HepG2 (cell line): ENCODE results near the gene PALM3. TPM values are rescaled to one million over a fixed set of nuclear protein-coding genes. Genes with fewer than 3 reads are reported as not detected.

Experiments
- ATAC-seq: fragments of 200-7000 bp; cut with Tn5 transposase; 3 replicates; pipeline ENCODE4 v1.9.1; 2020; ENCODE audit warnings: mild to moderate bottlenecking, moderate library complexity
- BruUV-seq: library from RNA; stranded (reverse); fragments of 400-500 nt; replicated peaks from 2 replicates; lab custom pipeline; 2021; lab: Mats Ljungman, UMichigan
- CTCF ChIA-PET: fragments of 300-600 bp; formaldehyde crosslinking; extraction: SDS; loops from one replicate; lab custom pipeline; 2021; ENCODE audit warnings: low total read pairs, inconsistent platforms, low intra/inter-chr PET ratio; lab: Yijun Ruan, JAX
- POLR2A ChIA-PET: fragments of 350-600 bp; sonication (Branson Sonifier 250); formaldehyde crosslinking; loops from one replicate; lab custom pipeline; 2020; ENCODE audit warnings: antibody characterized with exemption, inconsistent platforms; lab: Yijun Ruan, JAX
- DNase-seq: peaks from one replicate; pipeline ENCODE4 v3.0.0-alpha.2; 2015; ENCODE audit warnings: low spot score
- FAIRE-seq: peaks from 3 replicates; lab custom pipeline; 2011; peaks lifted over from hg19 to GRCh38; lab: Jason Lieb, UNC
- H2AFZ ChIP-seq: one replicate; pipeline ENCODE4 v1.6.1; 2011; ENCODE audit warnings: low read length, inconsistent platforms
- H3K27ac ChIP-seq: fragments of 300-600 bp; 3 replicates; pipeline ENCODE4 v1.8.0; 2011; ENCODE audit warnings: mixed run types, mild to moderate bottlenecking, mixed read lengths, low read length, inconsistent platforms; ENCODE audit not compliant: insufficient read depth; ENCODE audit errors: extremely low read length
- H3K27me3 ChIP-seq, 2 experiments: fragments of 200-600 bp in 1 of 2; 2 replicates in 1 of 2; 3 replicates in 1 of 2; pipeline versions ENCODE4 v1.6.0 to v1.8.0; 2011; ENCODE audit warnings: low read length in 2 of 2, mild to moderate bottlenecking in 2 of 2, moderate library complexity in 2 of 2, inconsistent platforms in 1 of 2; ENCODE audit not compliant: insufficient read depth in 2 of 2, control insufficient read depth in 1 of 2
- H3K36me3 ChIP-seq, 2 experiments: fragments of 200-600 bp in 1 of 2; replicated peaks in 1 of 2; 2 replicates in 1 of 2; 3 replicates in 1 of 2; pipeline versions ENCODE4 v1.5.1 to v1.8.0; 2011; ENCODE audit warnings: low read length in 2 of 2, inconsistent platforms in 1 of 2; ENCODE audit not compliant: insufficient read depth in 2 of 2, control insufficient read depth in 1 of 2
- H3K4me1 ChIP-seq: 2 replicates; pipeline ENCODE4 v1.5.1; 2012; ENCODE audit warnings: low read length, inconsistent platforms; ENCODE audit not compliant: insufficient read depth
- H3K4me2 ChIP-seq: 2 replicates; pipeline ENCODE4 v1.6.0; 2011; ENCODE audit warnings: low read depth, low read length, inconsistent platforms
- H3K4me3 ChIP-seq, 3 experiments: fragments of 200-600 bp in 1 of 3; sonication (generic), shearing (Covaris generic) in 1 of 3; replicated peaks in 1 of 3; 2 replicates each; pipeline ENCODE4 v1.5.1; 2011 to 2016; ENCODE audit warnings: low read length in 3 of 3, inconsistent platforms in 2 of 3, low read depth in 2 of 3, mild to moderate bottlenecking in 2 of 3, control low read depth in 1 of 3, mixed read lengths in 1 of 3; ENCODE audit not compliant: insufficient read depth in 1 of 3
- H3K79me2 ChIP-seq: one replicate; pipeline ENCODE4 v1.6.1; 2011; ENCODE audit warnings: low read length, inconsistent platforms; ENCODE audit not compliant: insufficient read depth
- H3K9ac ChIP-seq: 2 replicates; pipeline ENCODE4 v1.6.0; 2011; ENCODE audit warnings: mild to moderate bottlenecking, low read depth, low read length, inconsistent platforms; ENCODE audit not compliant: insufficient read depth
- H3K9me3 ChIP-seq: 2 replicates; pipeline ENCODE4 v1.5.1; 2012; ENCODE audit warnings: mild to moderate bottlenecking, low read length
- H4K20me1 ChIP-seq: 2 replicates; pipeline ENCODE4 v1.6.0; 2011; ENCODE audit warnings: inconsistent platforms, mild to moderate bottlenecking, low read length, moderate library complexity; ENCODE audit not compliant: insufficient read depth
- ADNP ChIP-seq: sonication (generic); formaldehyde crosslinking; IDR thresholded peaks from 2 replicates; pipeline ENCODE4 v1.4.0; 2020; ENCODE audit warnings: missing genetic modification reagents
- ATF7 ChIP-seq, 2 experiments: fragments of 450-650 bp in 1 of 2; sonication (generic) in 1 of 2; formaldehyde crosslinking in 1 of 2; IDR thresholded peaks; 2 replicates each; pipeline versions ENCODE4 v1.4.0 to v1.6.1; 2016 to 2020; ENCODE audit warnings: antibody characterized with exemption in 1 of 2, mild to moderate bottlenecking in 1 of 2, missing genetic modification reagents in 1 of 2
- CAMTA2 ChIP-seq: sonication (generic); formaldehyde crosslinking; IDR thresholded peaks from 2 replicates; pipeline ENCODE4 v1.4.0; 2020; ENCODE audit warnings: mild to moderate bottlenecking, missing genetic modification reagents, borderline replicate concordance
- CENPBD1 ChIP-seq: sonication (generic); formaldehyde crosslinking; IDR thresholded peaks from 2 replicates; pipeline ENCODE4 v1.8.0; 2022; ENCODE audit warnings: missing genetic modification reagents, low read depth, mild to moderate bottlenecking, borderline replicate concordance
- HCFC1 ChIP-seq: fragments of 150-350 bp; IDR thresholded peaks from 2 replicates; pipeline ENCODE4 v1.6.1; 2014; ENCODE audit warnings: low read depth, low read length
- HNF4G ChIP-seq, 2 experiments: sonication (generic) in 1 of 2; formaldehyde crosslinking in 1 of 2; IDR thresholded peaks; 2 replicates each; pipeline versions ENCODE4 v1.4.0 to v1.6.1; 2011 to 2020; ENCODE audit warnings: borderline replicate concordance in 2 of 2, low read depth in 2 of 2, mild to moderate bottlenecking in 2 of 2, low read length in 1 of 2, missing genetic modification reagents in 1 of 2, moderate library complexity in 1 of 2
- HOXD1 ChIP-seq: sonication (generic); formaldehyde crosslinking; IDR thresholded peaks from 2 replicates; pipeline ENCODE4 v1.5.0; 2020; ENCODE audit warnings: missing genetic modification reagents
- MTF2 ChIP-seq: sonication (generic); formaldehyde crosslinking; IDR thresholded peaks from 2 replicates; pipeline ENCODE4 v1.5.0; 2020; ENCODE audit warnings: missing genetic modification reagents, borderline replicate concordance
- NAIF1 ChIP-seq: sonication (generic); formaldehyde crosslinking; IDR thresholded peaks from 2 replicates; pipeline ENCODE4 v1.5.0; 2020; ENCODE audit warnings: mild to moderate bottlenecking, missing genetic modification reagents, borderline replicate concordance
- U2AF1 ChIP-seq: fragments of 200-400 bp; formaldehyde crosslinking; optimal IDR thresholded peaks from 2 replicates; pipeline ENCODE3; 2017; ENCODE audit warnings: mild to moderate bottlenecking, low read depth, low read length
- ZNF317 ChIP-seq: sonication (generic); formaldehyde crosslinking; IDR thresholded peaks from 2 replicates; pipeline ENCODE4 v1.5.0; 2020; ENCODE audit warnings: mild to moderate bottlenecking, missing genetic modification reagents
- ZNF605 ChIP-seq: sonication (generic); formaldehyde crosslinking; IDR thresholded peaks from 2 replicates; pipeline ENCODE4 v1.8.0; 2022; ENCODE audit warnings: mild to moderate bottlenecking, missing genetic modification reagents
- ZNF644 ChIP-seq: IDR thresholded peaks from 2 replicates; pipeline ENCODE4 v1.6.1; 2016; ENCODE audit warnings: low read depth
- ZNF891 ChIP-seq: sonication (generic); formaldehyde crosslinking; IDR thresholded peaks from 2 replicates; pipeline ENCODE4 v1.5.0; 2020; ENCODE audit warnings: mild to moderate bottlenecking, missing genetic modification reagents
- ZSCAN31 ChIP-seq: sonication (generic); formaldehyde crosslinking; IDR thresholded peaks from 2 replicates; pipeline ENCODE4 v1.5.0; 2020; ENCODE audit warnings: low read depth, mild to moderate bottlenecking, missing genetic modification reagents
- WGBS: methylation state at CpG from one replicate; pipeline ENCODE4 v1.1.6; 2017; ENCODE audit warnings: low lambda C conversion rate; 5-methylcytosine and 5-hydroxymethylcytosine counted together
- in situ Hi-C: cut with HindIII; loops from 2 replicates; pipeline ENCODE4 v1.10.0; 2017; ENCODE audit warnings: low pct_unique_long_range_greater_than_20kb; ENCODE audit not compliant: extremely low pct_ligation_motif_present
- intact Hi-C: fragments of 100-400 bp; cut with micrococcal nuclease; formaldehyde crosslinking; loops from one replicate; pipeline ENCODE4 v1.10.0; 2022; ENCODE audit not compliant: unreplicated experiment
- polyA plus RNA-seq, 8 experiments: library from polyadenylated mRNA; depleted of rRNA in 3 of 8; stranded (reverse) in 7 of 8; unstranded in 1 of 8; fragments of >200 nt; fragmentation: Illumina TruSeq in 4 of 8; extraction: Trizol in 4 of 8; gene quantifications; 2 replicates each; pipeline versions ENCODE4 v1.2.1 to v1.2.3, GENCODE V29; 2011 to 2016; ENCODE audit warnings: low read depth in 4 of 8, missing spikeins in 1 of 8, mixed read lengths in 1 of 8; ENCODE audit not compliant: insufficient read depth in 1 of 8
- total RNA-seq, 5 experiments: library from RNA; depleted of rRNA; stranded (reverse); fragments of >200 nt; fragmentation: Illumina TruSeq; extraction: Trizol; gene quantifications; 2 replicates each; pipeline ENCODE4 v1.2.3, GENCODE V29; 2016; ENCODE audit warnings: low read depth in 1 of 5
- TF ChIP-seq, protein P1 (sequence below): sonication (generic); formaldehyde crosslinking; IDR thresholded peaks from 2 replicates; pipeline ENCODE4 v1.4.0; 2020; ENCODE audit warnings: missing genetic modification reagents, mild to moderate bottlenecking, borderline replicate concordance

The PALM3 gene
- total and polyA plus RNA-seq, 2 of the 13 experiments (the other 11 are each of a cell fraction or from before 2014, with no cell fraction given) = 0.79 to 2.4 TPM

DNA sequence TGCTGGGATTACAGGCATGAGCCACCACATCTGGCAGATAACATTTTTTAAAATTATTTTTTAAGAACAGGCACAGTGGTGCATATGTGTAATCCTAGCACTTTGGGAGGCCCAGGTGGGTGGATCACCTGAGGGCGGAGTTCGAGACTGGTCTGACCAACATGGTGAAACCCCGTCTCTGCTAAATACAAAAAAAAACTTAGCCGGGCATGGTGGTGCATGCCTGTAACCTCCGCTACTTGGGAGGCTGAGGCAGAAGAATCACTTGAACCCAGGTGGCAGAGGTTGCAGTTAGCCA is 631 bp upstream of the PALM3 start:
- no peak overlapping the region for H2AFZ ChIP-seq
- ChIA-PET CTCF (no interaction called here), POLR2A (interaction anchor here (5.7 kb wide), 1 partner anchor 9 kb away, joined by 62 read pairs; the partner anchor contains the start of gene MISP3)
- H3K4me2 ChIP-seq = no peak overlapping the region; the same call in 1 of the 2 replicates
- no peak overlapping the region for H3K9ac ChIP-seq
- H3K4me1 ChIP-seq = peaks cover 45% of the 10 kb centered on the region
- H3K9me3 ChIP-seq = no peaks in the 10 kb centered on the region
- H4K20me1 ChIP-seq = no peaks in the 10 kb centered on the region
- in situ Hi-C loops = loop anchor here (25.0 kb wide), 1 partner anchor 300 kb away; the partner anchor contains the start of genes C19orf53 and MRI1
- no peaks in the 10 kb centered on the region for H3K79me2 ChIP-seq
- intact Hi-C loops = no loop called here
- no peak for FAIRE-seq
- H3K27ac ChIP-seq = no peak overlapping the region
- ATAC-seq = no peak
- TF ChIP-seq ZSCAN31 (CRISPR knock-in tag) (no peak), ZNF891 (CRISPR knock-in tag) (no peak), MTF2 (CRISPR knock-in tag) (no peak), ZNF605 (CRISPR knock-in tag) (no peak), ADNP (CRISPR knock-in tag) (no peak), CENPBD1 (CRISPR knock-in tag) (no peak)
- no peak overlapping the region for H3K4me3 ChIP-seq
- H3K27me3 ChIP-seq = no peaks in the 10 kb centered on the region
- no peak for DNase-seq
- no TSS peak for BruUV-seq
- 80% methylated on average over 5 of the region's 5 CpGs for WGBS
- no peaks in the 10 kb centered on the region for H3K36me3 ChIP-seq

- no peaks in the 10 kb centered on the region for H3K9me3 ChIP-seq
- in situ Hi-C loops = loop anchor here (25.0 kb wide), 1 partner anchor 299 kb away; the partner anchor contains the start of genes C19orf53 and MRI1
- H3K4me1 ChIP-seq = peaks cover 41% of the 10 kb centered on the region
- H2AFZ ChIP-seq = no peak overlapping the region
- DNase-seq (peak; percentile 57), ATAC-seq (peak; percentile 54), FAIRE-seq (peak; percentile 84)
- H3K9ac ChIP-seq = peak overlapping the region; percentile 65
- ChIA-PET CTCF (interaction anchor here (0.6 kb wide), 1 partner anchor 12 kb away, joined by 3 read pairs; no protein-coding TSS in a partner anchor), POLR2A (interaction anchor here (1.1 to 5.7 kb wide), 2 partner anchors 11 to 177 kb away, joined by 3 to 62 read pairs; partner anchors contain the start of gene MISP3)
- H3K27ac ChIP-seq = peak overlapping the region; percentile 81
- H3K4me2 ChIP-seq = peak overlapping the region; percentile 86
- peak overlapping the region; percentile 52 to 73 (median 58) for H3K4me3 ChIP-seq
- H3K27me3 ChIP-seq = no peaks in the 10 kb centered on the region
- H3K79me2 ChIP-seq = no peaks in the 10 kb centered on the region
- intact Hi-C loops = no loop called here
- no peaks in the 10 kb centered on the region for H4K20me1 ChIP-seq
- TSS peak; percentile 94 for BruUV-seq
- no peaks in the 10 kb centered on the region for H3K36me3 ChIP-seq
- 5% methylated on average over 9 of the region's 9 CpGs for WGBS
- TF ChIP-seq HNF4G (IDR thresholded peaks at IDR 0.05; ENCODE audit: borderline replicate concordance, low read depth, low read length) (peak; percentile 87), HNF4G (CRISPR knock-in tag; IDR thresholded peaks at IDR 0.05; ENCODE audit: borderline replicate concordance, low read depth) (peak; percentile 84; the same call in 1 of the 2 replicates), ZNF317 (CRISPR knock-in tag) (no peak), U2AF1 (no peak), ATF7 (IDR thresholded peaks at IDR 0.05) (no peak), ATF7 (CRISPR knock-in tag; IDR thresholded peaks at IDR 0.05) (no peak), ZNF644 (CRISPR knock-in tag) (no peak), HCFC1 (no peak), NAIF1 (no peak), HOXD1 (no peak), CAMTA2 (CRISPR knock-in tag) (no peak)
- TF ChIP-seq, protein P1, sequence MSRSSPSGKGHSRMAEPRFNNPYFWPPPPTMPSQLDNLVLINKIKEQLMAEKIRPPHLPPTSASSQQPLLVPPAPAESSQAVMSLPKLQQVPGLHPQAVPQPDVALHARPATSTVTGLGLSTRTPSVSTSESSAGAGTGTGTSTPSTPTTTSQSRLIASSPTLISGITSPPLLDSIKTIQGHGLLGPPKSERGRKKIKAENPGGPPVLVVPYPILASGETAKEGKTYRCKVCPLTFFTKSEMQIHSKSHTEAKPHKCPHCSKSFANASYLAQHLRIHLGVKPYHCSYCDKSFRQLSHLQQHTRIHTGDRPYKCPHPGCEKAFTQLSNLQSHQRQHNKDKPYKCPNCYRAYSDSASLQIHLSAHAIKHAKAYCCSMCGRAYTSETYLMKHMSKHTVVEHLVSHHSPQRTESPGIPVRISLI (CRISPR knock-in tag) = no peak
Measured at GRCh38 chr19:14061081-14061749, 661 bp downstream of the PALM3 start.
